UCSD-AML1 (cell line): Measurements from ENCODE around the gene TAS2R43.
"Not testable (repeated sequence)": the region's sequence is repeated elsewhere in the genome, so short reads cannot be mapped to it uniquely, and the experiment has no call there.

ENCODE experiments used
- DNase-seq: peaks from one replicate; lab custom pipeline; 2025; ENCODE audit not compliant: unreplicated experiment; lab: John Stamatoyannopoulos, UW

The TAS2R43 gene

GRCh38 chr12:11062194-11062593 is 29.9 kb downstream of the TAS2R43 start, which contains the start of gene TAS2R46:
TAS2R46 (minus strand) TSS chr12:11062294; CDS start chr12:11062294, 0 bp downstream.
- DNase-seq = not testable (repeated sequence)

GRCh38 chr12:11059784-11060183 is 32.3 kb downstream of the TAS2R43 start:
- DNase-seq = no peak

- no peak for DNase-seq
These were observed 33.1 kb downstream of the TAS2R43 start for GRCh38 chr12:11059041-11059440.

GRCh38 chr12:11055306-11055705 is 36.8 kb downstream of the TAS2R43 start:
- DNase-seq = no peak

GRCh38 chr12:11049806-11050531 is 42.1 kb downstream of the TAS2R43 start:
- not testable (repeated sequence) for DNase-seq

GRCh38 chr12:11041366-11041765 is 50.7 kb downstream of the TAS2R43 start:
- not testable (repeated sequence) for DNase-seq
